WI38 (cell line): ENCODE results near the gene CSH1.

ENCODE experiments used
- H3K4me3 ChIP-seq: 2 replicates; pipeline ENCODE4 v1.5.1; 2011; ENCODE audit warnings: low read depth, mild to moderate bottlenecking, control low read depth, low read length
- TF ChIP-seq, protein P1 (sequence below): IDR thresholded peaks from 2 replicates; pipeline ENCODE4 v1.5.1; 2012; ENCODE audit warnings: low read depth, mild to moderate bottlenecking, control low read depth, low read length

Gene CSH1

GRCh38 chr17:63940584-63940983 lies 44.2 kb upstream of the CSH1 start:
- TF ChIP-seq, protein P1, sequence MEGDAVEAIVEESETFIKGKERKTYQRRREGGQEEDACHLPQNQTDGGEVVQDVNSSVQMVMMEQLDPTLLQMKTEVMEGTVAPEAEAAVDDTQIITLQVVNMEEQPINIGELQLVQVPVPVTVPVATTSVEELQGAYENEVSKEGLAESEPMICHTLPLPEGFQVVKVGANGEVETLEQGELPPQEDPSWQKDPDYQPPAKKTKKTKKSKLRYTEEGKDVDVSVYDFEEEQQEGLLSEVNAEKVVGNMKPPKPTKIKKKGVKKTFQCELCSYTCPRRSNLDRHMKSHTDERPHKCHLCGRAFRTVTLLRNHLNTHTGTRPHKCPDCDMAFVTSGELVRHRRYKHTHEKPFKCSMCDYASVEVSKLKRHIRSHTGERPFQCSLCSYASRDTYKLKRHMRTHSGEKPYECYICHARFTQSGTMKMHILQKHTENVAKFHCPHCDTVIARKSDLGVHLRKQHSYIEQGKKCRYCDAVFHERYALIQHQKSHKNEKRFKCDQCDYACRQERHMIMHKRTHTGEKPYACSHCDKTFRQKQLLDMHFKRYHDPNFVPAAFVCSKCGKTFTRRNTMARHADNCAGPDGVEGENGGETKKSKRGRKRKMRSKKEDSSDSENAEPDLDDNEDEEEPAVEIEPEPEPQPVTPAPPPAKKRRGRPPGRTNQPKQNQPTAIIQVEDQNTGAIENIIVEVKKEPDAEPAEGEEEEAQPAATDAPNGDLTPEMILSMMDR = no peak

GRCh38 chr17:63939884-63940283 lies 43.5 kb upstream of the CSH1 start:
- TF ChIP-seq, protein P1 = no peak
- no peak overlapping the region for H3K4me3 ChIP-seq

More at GRCh38 chr17:63940584-63940983, 44.2 kb upstream of the CSH1 start:
- H3K4me3 ChIP-seq = no peak overlapping the region

- TF ChIP-seq, protein P1 = no peak
- no peak overlapping the region for H3K4me3 ChIP-seq
Measured at GRCh38 chr17:63939401-63939800, 43.0 kb upstream of the CSH1 start.

GRCh38 chr17:63937920-63938319 lies 41.5 kb upstream of the CSH1 start:
- TF ChIP-seq, protein P1 = no peak
- H3K4me3 ChIP-seq = no peak overlapping the region

DNA sequence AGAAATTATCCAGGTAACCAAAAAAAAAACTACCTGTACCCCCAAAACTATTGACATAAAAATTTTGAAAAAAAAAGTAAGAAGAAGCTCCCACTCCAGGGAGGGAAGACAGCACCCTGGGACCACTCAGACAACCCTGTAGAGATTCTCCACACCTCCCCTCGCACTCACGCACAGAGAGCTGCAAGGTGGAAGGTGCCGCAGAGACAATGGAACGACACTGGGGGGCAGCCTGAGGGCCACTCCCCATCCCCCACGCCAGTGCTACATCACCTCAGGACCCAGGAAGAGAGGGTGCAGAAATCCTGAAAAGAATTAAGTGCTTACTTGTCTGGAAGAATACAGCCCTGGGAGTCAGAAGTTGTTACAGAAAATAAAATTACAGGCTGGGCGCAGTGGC lies 40.9 kb upstream of the CSH1 start:
- H3K4me3 ChIP-seq = no peak overlapping the region
- TF ChIP-seq, protein P1 = no peak

GRCh38 chr17:63934183-63935112 lies 38.1 kb upstream of the CSH1 start:
- H3K4me3 ChIP-seq = no peak overlapping the region
- TF ChIP-seq, protein P1 = no peak

- H3K4me3 ChIP-seq = no peak overlapping the region
- TF ChIP-seq, protein P1 = no peak
Measured at GRCh38 chr17:63933598-63933997, 37.2 kb upstream of the CSH1 start.
